ENCODE measurements around the gene YBX3. TPM values are rescaled to one million over a fixed set of nuclear protein-coding genes. Genes with fewer than 3 reads are reported as not detected.
A peak's percentile ranks its signal among the peaks of the same experiment; 100 is the strongest.

YBX3 gene
- total RNA-seq, 4 donors from 2014 or later, result 610 to 832 (median 677) TPM

DNA sequence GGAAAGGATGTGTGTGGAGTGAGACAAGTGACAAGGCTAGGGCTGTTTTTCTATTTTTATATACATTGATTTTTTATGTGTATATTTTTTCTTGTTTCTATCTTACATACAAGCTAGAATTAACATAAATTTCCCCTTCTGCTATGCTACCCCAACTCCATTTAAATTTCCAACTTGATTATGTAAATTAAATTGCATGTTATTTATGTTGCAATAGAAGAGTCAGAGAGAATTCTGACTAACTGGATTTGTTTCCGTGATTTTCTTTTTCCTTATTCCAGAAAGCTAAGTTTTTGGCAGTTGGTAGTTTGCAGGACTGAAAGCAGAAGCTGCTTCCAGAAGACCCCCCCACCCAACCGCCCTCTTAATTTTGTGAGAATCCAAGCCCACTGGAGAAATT, 8.9 kb upstream of the YBX3 start:
- TF ChIP-seq POLR2AphosphoS5 (IDR thresholded peaks at IDR 0.05) (no peak), POLR2A (IDR thresholded peaks at IDR 0.05) (no peak), EP300 (IDR thresholded peaks at IDR 0.05) (no peak), CTCF (IDR thresholded peaks at IDR 0.05) (no peak)
- H3K27ac ChIP-seq, result no peak overlapping the region
- H3K4me1 ChIP-seq, result no peaks in the 10 kb centered on the region
- peaks cover 2% of the 10 kb centered on the region for H3K27me3 ChIP-seq
- no peaks in the 10 kb centered on the region for H3K36me3 ChIP-seq
- no peaks in the 10 kb centered on the region for H3K9me3 ChIP-seq
- no peak for DNase-seq (ENCODE audit: low spot score in 2 of 2)
- no peak overlapping the region for H3K4me3 ChIP-seq
- WGBS, result 85% methylated on average over 2 of the region's 2 CpGs

- no peak for TF ChIP-seq EP300 (IDR thresholded peaks at IDR 0.05)
- no peak for TF ChIP-seq POLR2A (IDR thresholded peaks at IDR 0.05)
- no peak for TF ChIP-seq POLR2AphosphoS5 (IDR thresholded peaks at IDR 0.05)
- TF ChIP-seq CTCF (IDR thresholded peaks at IDR 0.05), result no peak
- no peaks in the 10 kb centered on the region for H3K9me3 ChIP-seq
- no peaks in the 10 kb centered on the region for H3K36me3 ChIP-seq
- no peak overlapping the region for H3K27ac ChIP-seq
- no peak for DNase-seq (ENCODE audit: low spot score in 2 of 2)
- no peaks in the 10 kb centered on the region for H3K4me1 ChIP-seq
- no peak overlapping the region for H3K4me3 ChIP-seq
- peaks cover 2% of the 10 kb centered on the region for H3K27me3 ChIP-seq
Measured at GRCh38 chr12:10730559-10730958, 7.4 kb upstream of the YBX3 start.

DNA sequence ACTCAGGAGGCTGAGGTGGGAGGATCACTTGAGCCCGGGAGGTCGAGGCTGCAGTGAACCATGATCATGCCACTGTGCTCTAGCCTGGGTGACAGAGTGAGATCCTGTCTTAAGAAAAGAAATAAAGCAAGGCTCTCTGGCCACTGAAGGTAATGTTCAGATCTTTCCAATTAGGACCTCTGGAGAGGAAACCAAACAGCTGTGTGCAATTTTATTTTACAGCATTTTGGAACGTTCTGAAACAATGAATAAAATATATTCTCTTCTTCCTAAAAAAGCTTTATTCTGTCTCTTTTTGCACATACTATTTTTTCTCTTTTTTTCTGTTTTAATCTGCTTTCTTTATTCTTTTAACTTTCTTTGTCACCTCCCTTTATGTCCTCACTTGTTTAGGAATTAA, 5.0 kb upstream of the YBX3 start:
- no peak for DNase-seq (ENCODE audit: low spot score in 2 of 2)
- H3K27me3 ChIP-seq, result no peaks in the 10 kb centered on the region
- peaks cover 13% of the 10 kb centered on the region for H3K4me1 ChIP-seq
- no peaks in the 10 kb centered on the region for H3K9me3 ChIP-seq
- no peak overlapping the region for H3K27ac ChIP-seq
- TF ChIP-seq POLR2A (IDR thresholded peaks at IDR 0.05) (no peak), CTCF (IDR thresholded peaks at IDR 0.05) (no peak), POLR2AphosphoS5 (IDR thresholded peaks at IDR 0.05) (no peak), EP300 (IDR thresholded peaks at IDR 0.05) (no peak)
- H3K4me3 ChIP-seq, result no peak overlapping the region
- H3K36me3 ChIP-seq, result no peaks in the 10 kb centered on the region
- 72% methylated on average over 3 of the region's 3 CpGs for WGBS

- no peak for DNase-seq (ENCODE audit: low spot score in 2 of 2)
- H3K36me3 ChIP-seq, result no peaks in the 10 kb centered on the region
- H3K4me1 ChIP-seq, result peaks cover 13% of the 10 kb centered on the region
- no peaks in the 10 kb centered on the region for H3K27me3 ChIP-seq
- H3K4me3 ChIP-seq, result no peak overlapping the region
- H3K9me3 ChIP-seq, result no peaks in the 10 kb centered on the region
- no peak overlapping the region for H3K27ac ChIP-seq
- TF ChIP-seq EP300 (IDR thresholded peaks at IDR 0.05) (no peak), CTCF (IDR thresholded peaks at IDR 0.05) (no peak), POLR2AphosphoS5 (IDR thresholded peaks at IDR 0.05) (no peak), POLR2A (IDR thresholded peaks at IDR 0.05) (no peak)
- 100% methylated on average over 1 of the region's 1 CpG for WGBS
Measured at GRCh38 chr12:10726945-10727344, 3.8 kb upstream of the YBX3 start.

- H3K9me3 ChIP-seq, result no peaks in the 10 kb centered on the region
- H3K27me3 ChIP-seq, result no peaks in the 10 kb centered on the region
- WGBS, result 74% methylated on average over 1 of the region's 1 CpG
- H3K27ac ChIP-seq, result no peak overlapping the region
- TF ChIP-seq POLR2AphosphoS5 (IDR thresholded peaks at IDR 0.05) (no peak), POLR2A (IDR thresholded peaks at IDR 0.05) (no peak)
- no peak overlapping the region for H3K4me3 ChIP-seq
- H3K4me1 ChIP-seq, result peaks cover 30% of the 10 kb centered on the region
- H3K36me3 ChIP-seq, result no peaks in the 10 kb centered on the region
- no peak for DNase-seq (ENCODE audit: low spot score in 2 of 2)
Measured at GRCh38 chr12:10725003-10725402, 1.9 kb upstream of the YBX3 start.

- DNase-seq (ENCODE audit: low spot score in 2 of 2), result peak in 1 of 2 donors; percentile 84
- Histone ChIP-seq H3K36me3 (no peaks in the 10 kb centered on the region), H3K4me3 (peak overlapping the region; percentile 83), H3K27ac (peak overlapping the region; percentile 100), H3K4me1 (peaks cover 55% of the 10 kb centered on the region), H3K9me3 (no peaks in the 10 kb centered on the region), H3K27me3 (no peaks in the 10 kb centered on the region)
- WGBS, result 0% methylated on average over 11 of the region's 36 CpGs
- TF ChIP-seq POLR2AphosphoS5 (IDR thresholded peaks at IDR 0.05), result peak in 1 of 3 donors; percentile 41
- TF ChIP-seq EP300 (IDR thresholded peaks at IDR 0.05), result no peak
- TF ChIP-seq CTCF (IDR thresholded peaks at IDR 0.05), result peak in 1 of 2 donors; percentile 9
Measured at GRCh38 chr12:10722502-10722904, 620 bp downstream of the YBX3 start.
